ENCODE data around the gene C14orf180.

DNA sequence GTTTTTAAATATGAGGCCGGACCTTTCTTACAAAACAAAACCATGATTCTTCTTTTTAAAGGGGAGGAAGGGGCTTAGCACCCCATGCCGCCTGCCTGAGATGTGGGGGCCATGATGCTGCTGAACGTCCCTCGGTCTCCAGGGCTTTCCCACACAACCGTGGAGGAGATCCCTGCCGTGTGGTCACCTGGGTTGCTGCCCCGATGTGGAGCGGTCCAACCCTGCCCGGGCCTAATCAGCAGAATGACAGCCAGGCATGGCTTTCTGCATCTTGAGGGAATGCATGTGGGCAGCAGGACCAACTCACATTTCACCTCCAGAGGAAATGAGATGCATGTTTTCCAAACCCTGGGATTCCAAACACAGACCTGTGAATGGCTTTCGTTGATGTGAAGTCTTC lies 48.9 kb upstream of the C14orf180 start:
- TF ChIP-seq, protein P1, sequence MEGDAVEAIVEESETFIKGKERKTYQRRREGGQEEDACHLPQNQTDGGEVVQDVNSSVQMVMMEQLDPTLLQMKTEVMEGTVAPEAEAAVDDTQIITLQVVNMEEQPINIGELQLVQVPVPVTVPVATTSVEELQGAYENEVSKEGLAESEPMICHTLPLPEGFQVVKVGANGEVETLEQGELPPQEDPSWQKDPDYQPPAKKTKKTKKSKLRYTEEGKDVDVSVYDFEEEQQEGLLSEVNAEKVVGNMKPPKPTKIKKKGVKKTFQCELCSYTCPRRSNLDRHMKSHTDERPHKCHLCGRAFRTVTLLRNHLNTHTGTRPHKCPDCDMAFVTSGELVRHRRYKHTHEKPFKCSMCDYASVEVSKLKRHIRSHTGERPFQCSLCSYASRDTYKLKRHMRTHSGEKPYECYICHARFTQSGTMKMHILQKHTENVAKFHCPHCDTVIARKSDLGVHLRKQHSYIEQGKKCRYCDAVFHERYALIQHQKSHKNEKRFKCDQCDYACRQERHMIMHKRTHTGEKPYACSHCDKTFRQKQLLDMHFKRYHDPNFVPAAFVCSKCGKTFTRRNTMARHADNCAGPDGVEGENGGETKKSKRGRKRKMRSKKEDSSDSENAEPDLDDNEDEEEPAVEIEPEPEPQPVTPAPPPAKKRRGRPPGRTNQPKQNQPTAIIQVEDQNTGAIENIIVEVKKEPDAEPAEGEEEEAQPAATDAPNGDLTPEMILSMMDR (conservative IDR thresholded peaks at IDR 0.05 in 1 of 2, IDR thresholded peaks at IDR 0.05 in 1 of 2; ENCODE audit: extremely low read depth in 1 of 2, insufficient read depth in 1 of 2, low read depth in 1 of 2, low read length in 2 of 2): no peak
- no peak for TF ChIP-seq EZH2 (IDR thresholded peaks at IDR 0.05; ENCODE audit: borderline replicate concordance, low read length)
